NCI-H510A (cell line): Measurements from ENCODE around the gene UPF2.
"Not testable (repeated sequence)": the region's sequence is repeated elsewhere in the genome, so short reads cannot be mapped to it uniquely, and the experiment has no call there.

Source experiments
- DNase-seq: peaks from one replicate; lab custom pipeline; 2025; lab: John Stamatoyannopoulos, UW

Gene UPF2

DNA sequence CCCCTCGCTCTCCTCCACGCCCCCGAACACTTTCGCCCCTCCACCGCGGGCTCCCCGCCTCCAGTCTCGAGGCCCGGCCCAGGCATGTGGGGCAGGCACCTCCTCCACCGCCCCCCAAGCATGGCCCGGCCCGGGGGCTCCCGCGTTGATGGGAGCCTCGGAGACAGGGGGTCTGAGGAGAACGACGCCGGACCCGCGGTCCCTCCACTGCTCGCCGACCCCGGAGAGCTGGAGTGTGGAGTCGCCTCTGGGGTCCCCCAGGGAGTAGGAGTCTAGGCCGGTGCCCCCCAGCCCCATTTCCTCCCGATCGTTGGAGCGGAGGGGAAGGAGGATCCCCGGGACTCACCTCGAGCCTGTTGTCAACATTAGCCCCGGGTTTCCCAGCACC is 206 bp downstream of the UPF2 start:
- no peak for DNase-seq

DNA sequence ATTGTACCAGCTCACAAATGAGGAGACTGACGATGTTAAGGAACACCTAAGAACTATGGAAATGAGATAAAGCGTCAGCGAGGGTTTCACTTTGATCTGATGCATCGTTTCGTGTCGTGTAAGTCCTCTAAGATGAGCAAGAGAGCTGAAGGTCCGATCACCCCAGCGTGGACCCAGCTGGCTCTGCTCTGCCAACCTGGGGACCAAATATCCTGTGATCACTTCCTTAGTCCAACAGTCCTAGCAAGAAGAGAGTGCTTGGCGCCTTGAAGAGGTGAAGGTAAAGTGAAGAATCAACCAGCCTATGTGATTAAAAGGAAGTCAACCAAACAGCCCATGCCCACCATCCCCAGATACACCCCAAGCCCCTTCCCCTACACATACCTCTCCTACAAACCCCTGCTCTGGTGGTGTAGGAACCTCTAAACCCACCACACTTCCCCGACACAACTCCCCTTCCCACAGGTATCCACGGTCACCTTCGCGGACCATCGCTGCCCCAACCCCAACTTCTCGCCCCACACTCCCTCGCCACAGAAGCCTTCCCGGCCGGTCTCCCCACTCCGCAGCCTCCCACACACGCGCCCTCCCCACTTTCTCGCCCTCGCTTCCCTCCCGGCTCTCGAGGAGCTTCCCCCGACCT is 722 bp downstream of the UPF2 start:
- no peak for DNase-seq

DNA sequence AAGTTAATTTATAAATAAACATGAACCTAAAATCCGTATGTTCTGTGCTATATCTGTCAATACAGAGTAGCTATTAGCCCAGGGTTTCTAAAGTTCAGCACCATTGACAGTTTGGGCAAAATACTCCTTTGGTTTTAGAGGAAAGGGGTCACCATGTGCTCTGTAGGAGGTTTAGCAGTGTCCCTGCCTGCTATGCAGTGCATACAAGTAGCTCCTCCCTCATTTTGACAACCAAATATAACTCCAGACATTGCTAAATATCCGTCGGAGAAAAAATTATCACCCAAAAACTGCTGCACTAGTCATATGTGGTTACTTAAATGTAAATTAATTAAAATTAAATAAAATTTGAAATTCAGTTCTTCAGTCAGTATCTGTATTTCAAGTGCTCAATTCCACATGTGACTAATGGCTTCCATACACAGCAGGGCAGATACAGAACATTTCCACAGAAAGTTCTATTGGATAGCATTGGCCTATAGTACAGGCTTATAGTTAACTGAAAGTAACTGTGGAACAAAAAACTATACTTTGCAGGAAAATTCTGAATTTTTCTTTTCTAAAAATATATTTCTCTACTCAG is 6.4 kb downstream of the UPF2 start:
- DNase-seq, result no peak

DNA sequence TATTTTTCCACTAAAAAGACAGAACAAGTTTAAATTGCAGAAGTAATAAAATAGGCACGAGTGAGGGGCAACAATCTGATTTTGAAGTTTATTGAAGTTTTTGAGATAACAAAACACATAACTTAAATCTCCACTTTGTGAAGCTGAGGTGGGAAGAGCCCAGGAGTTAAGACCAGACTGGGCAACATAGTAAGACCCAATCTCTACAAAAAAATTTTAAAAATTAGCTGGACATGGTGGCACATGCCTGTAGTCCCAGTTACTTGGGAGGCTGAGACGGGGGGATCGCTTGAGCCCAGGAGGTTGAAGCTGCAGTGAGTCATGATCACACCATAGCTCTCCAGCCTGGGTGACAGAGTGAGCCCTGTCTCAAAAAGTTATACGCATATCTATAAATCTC is 11.2 kb downstream of the UPF2 start:
- DNase-seq, result no peak

DNA sequence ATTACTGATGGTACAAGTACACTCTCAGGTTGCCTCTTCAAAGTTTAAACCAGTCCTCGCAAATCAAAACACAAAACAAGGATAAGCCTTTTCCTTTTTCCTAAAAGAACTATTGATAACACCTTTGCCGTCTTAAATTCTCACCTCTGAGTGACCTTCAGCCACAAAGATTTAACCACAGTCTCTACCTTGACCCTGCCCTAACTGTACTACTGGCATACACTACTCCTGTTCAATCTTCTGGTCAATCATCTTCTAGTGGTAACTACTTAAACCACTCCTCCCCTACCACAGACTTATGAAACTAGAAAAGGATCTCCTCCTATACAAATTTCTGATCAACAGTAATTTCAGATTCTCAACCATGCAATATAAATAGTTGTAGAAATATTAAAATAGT is 15.1 kb downstream of the UPF2 start:
- no peak for DNase-seq

DNA sequence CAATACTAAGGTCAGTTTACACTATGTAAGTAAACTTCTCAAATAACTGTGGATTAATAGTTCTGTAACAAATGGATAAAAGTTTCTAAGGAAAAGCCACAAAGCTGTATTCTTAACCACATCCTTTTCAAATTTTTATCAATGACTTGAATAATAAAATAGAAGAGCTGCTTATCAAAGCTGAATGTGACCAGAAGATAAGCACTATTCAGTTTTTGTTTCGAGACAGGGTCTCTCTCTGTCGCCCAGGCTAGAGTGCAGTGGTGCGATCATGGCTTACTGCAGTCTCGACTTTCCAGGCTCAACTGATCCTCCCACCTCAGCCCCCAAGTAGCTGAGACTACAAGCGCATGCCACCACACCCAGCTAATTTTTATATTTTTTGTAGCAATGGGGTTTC is 17.0 kb downstream of the UPF2 start:
- no peak for DNase-seq

DNA sequence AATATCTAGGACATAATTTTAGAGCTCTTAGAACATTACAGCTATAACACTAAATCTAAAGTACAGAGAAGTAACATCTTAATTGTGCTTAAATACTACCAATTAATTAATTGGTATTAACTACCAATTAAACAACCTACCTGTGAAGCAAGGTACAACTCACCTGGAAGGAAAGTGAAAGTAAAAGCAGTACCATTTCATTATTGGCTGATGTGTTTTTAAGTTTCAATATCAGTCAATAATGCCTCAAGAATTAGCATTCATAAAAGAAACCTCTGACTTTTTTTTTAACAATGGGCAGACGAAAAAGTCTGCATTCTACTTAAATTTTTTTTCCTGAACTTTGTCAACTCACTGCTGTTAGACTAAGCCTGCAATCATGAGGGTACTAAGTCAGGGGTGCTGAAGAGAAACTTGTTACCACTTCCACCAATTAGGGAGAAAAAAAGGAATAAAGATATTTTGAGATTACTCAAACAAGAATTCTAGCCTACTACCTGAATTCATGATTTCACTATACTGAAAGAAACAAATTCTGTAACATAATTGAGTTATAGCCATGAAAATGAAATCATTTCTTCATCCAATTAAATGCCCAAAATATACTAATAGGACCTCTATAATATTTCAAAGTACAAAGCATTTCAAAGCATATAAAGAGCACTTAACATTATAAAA is 19.9 kb downstream of the UPF2 start:
- no peak for DNase-seq

DNA sequence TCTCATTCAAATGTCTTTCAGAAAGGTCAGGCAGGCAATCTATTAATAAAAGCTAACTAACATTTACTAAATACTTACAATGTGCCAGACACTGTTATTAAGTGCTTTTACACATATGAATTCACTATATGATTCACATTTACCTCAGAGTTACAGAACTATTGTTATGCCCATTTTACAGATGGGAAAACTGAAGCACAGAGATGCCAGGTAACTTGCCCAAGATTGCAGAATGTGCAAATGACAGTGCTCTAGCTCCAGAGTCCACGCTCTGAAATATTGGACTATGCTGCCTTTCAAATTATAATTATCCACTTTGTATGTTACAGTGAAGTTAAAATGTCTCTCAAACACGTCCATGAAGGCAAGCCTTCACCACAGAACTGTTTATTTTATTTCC is 22.0 kb downstream of the UPF2 start:
- DNase-seq, result no peak

DNA sequence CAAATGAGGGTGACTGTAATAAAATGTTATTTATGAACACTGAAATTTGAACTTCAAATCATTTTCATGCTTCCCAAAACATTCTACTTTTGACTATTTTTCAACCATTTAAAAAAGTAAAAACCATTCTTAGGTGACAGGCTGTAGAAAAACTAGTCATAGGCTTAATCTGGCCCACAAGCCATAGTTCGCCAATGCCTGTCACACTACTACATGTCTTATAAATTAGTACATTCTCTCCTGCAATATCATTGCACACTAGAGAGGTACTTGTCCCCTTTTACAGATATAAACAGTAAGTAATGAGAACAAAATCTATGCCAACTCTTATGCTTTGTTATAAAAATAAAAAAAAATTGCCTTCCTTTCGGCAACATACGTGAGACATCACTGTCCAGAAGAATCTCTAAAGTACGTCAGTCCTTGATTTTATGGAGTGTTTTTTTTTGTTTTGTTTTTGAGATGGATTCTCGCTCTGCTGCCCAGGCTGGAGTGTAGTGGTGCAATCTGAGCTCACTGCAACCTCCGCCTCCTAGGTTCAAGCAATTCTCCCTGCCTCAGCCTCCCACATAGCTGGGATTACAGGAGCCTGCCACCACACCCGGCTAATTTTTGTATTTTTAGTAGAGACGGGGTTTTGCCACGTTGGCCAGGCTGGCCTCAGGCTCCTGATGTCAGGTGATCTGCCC is 23.2 kb downstream of the UPF2 start:
- DNase-seq, result no peak

DNA sequence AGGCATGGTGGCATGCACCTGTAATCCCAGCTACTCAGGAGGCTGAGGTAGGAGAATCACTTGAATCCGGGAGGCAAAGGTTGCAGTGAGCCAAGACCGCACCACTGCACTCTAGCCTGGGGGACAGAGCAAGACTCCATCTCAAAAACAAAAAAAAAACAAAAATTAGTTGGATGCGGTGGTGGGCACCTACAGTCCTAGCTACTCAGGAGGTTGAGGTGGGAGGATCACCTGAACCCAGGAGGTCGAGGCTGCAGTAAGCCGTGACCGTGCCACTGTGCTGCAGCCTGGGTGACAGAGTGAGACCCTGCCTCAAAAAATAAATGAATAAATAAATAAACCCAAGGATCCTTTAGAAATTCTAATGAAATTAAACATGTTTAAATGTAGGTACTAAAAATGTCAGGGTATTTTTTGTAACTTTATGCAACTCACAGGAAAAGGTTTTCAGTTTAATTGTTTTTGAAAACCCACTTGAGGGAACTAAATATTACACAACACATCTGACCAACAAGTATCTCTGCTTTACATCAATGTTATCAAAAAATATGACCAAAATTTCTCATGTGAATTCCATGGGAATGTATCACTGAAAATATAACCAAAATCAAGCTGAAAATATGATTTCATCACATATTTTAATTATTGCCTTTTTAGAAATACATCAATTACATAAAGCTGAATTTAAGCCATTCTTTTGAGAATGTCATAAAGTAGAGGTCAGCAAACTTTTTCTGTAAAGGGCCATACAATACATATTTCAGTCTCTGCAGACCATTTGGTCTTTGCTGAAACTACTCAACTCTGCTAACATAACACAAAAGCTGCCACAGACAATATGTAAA is 23.9 kb downstream of the UPF2 start:
- DNase-seq, result no peak

DNA sequence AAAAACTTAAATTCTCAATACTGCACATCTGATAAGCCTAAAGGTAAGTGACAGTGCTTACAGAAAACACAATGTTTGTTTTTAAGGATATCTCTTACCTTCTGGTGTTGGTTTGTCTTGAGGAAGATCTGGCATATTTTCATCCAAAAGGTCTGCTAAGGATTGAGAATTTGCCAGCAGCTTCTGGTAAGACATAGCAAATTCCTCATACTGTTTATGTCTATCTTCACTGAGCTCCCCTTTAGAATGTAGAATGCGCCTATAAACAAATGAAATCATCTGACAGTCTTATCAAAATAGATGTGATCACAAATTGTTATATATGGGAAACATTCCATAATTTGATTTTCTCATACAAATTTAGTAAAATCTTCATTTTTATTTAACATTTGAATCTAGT is 28.7 kb downstream of the UPF2 start:
- DNase-seq, result no peak

DNA sequence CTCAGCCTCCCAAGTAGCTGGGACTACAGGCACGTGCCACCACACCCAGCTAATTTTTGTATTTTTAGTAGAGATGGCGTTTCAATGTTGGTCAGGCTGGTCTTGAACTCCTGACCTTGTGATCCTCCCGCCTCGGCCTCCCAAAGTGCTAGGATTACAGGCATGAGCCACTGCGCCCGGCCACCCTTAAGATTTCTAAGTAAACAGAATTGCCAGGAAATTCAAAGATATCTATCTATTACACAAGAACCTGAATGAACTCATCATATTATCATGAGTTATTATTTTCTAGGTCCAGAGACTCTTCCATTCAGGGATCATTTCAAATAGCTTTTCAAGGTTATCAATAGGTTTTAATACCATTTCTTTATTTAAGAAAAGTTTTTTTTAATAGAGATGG is 29.2 kb downstream of the UPF2 start:
- DNase-seq, result not testable (repeated sequence)

DNA sequence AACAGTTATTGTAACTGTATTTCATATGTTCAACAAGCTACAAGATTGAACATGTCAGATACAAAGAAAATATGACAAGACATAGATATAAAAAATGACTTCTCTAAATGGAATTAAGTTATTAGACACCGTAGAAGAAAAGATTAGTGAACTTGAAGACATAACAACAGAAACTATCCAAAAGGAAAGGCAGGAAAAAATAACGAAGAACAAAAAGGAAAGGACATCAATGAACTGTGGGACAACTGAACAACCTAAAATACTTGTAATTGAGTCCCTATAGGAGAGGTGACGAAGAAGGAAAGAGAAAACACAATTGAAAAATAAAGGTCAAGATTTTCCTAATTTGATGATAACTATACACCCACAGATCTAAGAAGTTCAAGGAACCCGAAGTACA is 32.3 kb downstream of the UPF2 start:
- DNase-seq, result no peak

DNA sequence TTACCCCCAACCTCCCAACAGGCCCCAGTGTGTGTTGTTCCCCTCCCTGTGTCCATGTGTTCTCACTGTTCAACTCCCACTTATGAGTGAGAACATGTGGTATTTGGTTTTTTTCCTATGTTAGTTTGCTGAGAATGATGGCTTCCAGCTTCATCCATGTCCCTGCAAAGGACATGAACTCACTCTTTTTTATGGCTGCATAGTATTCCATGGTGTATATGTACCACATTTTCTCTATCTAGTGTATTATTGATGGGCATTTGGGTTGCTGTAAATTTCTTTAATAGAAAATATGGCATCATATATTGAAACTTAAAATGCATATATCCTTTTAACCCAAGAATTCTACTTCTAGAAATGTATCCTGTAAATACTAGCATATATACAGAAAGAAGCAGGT is 33.8 kb downstream of the UPF2 start:
- DNase-seq, result not testable (repeated sequence)

DNA sequence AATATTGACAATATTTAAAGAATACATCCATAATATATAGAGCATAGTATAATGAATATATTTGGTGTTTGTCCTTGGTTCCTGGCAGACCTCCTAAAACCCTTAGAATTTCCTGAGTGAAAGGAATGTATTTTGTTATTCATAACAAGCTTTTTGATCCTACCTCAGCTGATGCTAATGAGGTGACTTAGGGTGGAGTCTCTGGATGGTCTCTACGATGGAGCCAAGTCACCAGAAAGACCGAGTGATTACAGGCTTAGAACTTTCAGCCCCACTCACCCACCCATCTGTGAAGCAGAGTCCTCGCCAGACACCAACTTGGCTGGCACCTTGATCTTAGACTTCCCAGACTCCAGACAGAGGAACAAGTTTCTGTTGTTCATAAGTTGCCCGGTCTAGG is 35.9 kb downstream of the UPF2 start:
- no peak for DNase-seq

DNA sequence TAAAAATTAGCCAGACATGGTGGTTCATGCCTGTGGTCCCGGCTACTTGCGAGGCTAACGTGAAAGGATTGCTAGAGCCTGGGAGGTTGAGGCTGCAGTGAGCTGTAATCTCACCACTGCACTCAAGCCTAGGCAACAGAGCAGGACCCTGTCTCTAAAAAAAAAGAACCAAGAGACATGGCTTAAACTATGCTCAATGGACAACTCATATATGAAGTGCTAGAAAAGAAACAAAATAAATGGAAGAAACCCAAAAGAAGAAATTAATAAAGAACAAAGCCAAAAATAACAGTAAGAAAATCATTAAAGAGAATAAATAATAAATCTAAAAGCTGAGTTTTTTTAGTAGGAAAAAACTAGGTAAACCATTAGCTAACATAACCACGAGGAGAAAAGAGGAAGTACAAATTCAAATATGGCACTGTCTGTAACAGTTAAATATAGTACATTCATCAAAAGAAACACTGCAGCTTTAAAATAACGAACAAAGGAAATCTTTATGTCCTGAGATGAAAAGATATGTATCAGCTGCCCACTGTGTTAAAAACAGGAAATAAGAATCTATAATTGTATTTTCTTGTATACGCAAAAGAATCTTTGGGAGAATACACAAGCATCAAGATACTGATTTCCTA is 48.7 kb downstream of the UPF2 start:
- no peak for DNase-seq

DNA sequence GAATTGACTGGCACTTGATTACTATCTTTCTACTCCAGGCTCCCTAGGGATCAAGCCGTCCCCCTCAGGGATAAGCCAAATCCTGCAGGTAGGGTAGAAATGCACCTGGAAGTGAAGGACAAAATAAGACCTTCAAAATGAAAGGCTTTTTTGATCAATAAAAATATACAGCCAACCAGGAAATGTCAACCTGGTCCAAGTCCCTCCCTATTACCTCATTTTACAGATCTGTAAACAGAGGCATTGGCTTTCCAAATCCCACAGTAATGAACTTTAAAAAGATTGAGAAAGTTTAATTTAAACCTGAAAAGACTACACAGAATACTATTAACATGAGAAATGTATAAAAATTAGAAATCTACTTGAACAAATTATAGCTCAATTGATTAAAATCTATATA is 53.7 kb downstream of the UPF2 start:
- no peak for DNase-seq

DNA sequence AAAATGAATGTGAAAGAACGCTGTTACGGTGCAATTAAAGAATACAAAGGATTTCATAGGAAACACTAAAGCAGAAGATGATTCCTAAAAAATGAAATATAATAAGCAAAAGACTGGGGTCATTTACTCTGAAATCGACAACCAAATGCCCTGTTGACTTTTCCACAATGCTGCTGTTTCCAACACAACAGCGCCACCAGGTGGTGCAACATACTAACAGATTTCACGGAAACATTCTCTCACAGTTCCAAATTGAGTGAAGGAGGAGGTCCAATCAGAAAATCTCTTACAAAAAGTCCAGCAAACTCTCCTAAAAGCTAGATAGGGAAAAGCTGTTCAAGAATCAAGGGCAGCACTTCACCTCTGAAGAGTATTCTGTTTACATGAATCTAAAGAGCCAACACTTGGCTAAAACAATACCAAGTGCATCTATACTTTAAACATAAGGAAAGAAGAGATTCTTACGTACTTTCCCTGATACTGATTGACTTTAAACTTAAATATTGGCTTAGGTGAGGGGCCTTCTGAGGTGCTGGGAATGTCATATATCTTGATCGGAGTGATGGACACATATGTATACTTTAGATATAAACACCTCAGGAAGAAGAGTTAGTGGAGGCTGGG is 55.9 kb downstream of the UPF2 start:
- peak; percentile 10 for DNase-seq

DNA sequence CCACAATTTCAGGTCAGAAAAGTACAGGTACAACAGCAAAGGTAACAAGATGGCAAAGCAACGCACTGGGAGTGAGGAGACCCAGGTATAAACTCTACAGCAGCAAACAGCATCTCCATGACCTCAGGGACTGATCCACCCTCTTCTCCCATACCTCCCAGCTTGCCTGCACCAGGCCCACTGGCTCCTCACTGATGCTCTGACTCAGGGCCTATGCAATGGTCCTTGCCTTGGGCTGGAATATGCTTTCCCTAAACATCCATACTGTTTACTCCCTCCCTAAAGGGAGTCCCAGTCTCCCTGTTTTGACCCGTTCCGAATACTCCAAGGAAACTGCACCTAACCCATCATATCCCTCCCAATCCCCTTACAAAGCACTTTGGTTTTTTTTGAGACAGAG is 60.4 kb downstream of the UPF2 start:
- DNase-seq, result no peak

DNA sequence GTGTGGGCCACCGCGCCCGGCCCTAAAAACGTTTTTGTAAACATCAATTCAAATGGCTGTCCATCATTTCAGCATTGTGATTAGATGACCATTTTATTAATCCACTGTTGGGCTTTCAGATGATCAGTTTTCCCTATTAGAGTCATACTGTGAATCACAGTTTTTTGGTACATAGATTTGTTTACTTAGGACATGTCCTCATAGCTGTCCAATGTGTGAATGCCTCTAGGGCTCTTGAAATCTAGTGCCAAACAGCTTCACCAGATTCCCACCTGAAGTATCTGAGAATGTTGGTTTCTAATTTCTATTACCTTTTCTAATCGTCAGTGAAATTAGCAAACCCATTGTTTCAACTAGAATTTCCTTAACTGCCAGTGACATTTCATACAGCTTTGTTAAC is 66.8 kb downstream of the UPF2 start:
- no peak for DNase-seq

DNA sequence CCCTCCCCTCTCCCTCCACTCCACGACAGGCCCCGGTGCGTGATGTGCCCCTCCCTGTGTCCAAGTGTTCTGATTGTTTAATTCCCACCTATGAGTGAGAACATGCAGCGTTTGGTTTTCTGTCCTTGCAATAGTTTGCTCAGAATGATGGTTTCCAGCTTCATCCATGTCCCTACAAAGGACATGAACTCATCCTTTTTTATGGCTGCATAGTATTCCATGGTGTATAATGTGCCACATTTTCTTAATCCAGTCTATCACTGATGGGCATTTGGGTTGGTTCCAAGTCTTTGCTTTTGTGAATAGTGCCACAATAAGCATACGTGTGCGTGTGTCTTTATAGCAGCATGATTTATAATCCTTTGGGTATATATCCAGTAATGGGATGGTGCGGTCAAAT is 70.1 kb downstream of the UPF2 start:
- not testable (repeated sequence) for DNase-seq
